Posterior cingulate gyrus (tissue), 11 donors: ENCODE measurements around the gene PLEKHA5.
A peak's percentile ranks its signal among the peaks of the same experiment; 100 is the strongest.

Source experiments
- DNase-seq, 10 donors: peaks; one replicate each; pipeline versions ENCODE4 v3.0.0 to v3.0.0-alpha.2; 2020 to 2021; ENCODE audit warnings: mixed read lengths in 3 of 10
- intact Hi-C: fragments of 100-400 bp; cut with DNase I; formaldehyde crosslinking; loops from one replicate; pipeline ENCODE4 v1.15.1; 2023

The PLEKHA5 gene

GRCh38 chr12:19421503-19422282, 292.2 kb downstream of the PLEKHA5 start:
- intact Hi-C loops = no loop called here
- DNase-seq = peak in 2 of 10 donors; percentile 12 to 16

- intact Hi-C loops = no loop called here
- peak in 2 of 10 donors; percentile 6 to 43 for DNase-seq
Measured at GRCh38 chr12:19423166-19423930, 293.8 kb downstream of the PLEKHA5 start.
